K562 (cell line): ENCODE measurements around the gene FGF10. TPM values are rescaled to one million over a fixed set of nuclear protein-coding genes. Genes with fewer than 3 reads are reported as not detected.

Source experiments
- ATAC-seq: fragments of 200-7000 bp; cut with Tn5 transposase; 3 replicates; pipeline ENCODE4 v1.9.1; 2020; ENCODE audit warnings: moderate library complexity
- Bru-seq: library from RNA; stranded (reverse); fragments of 400-500 nt; gene quantifications from one replicate; lab custom pipeline; 2021; lab: Mats Ljungman, UMichigan
- BruChase-seq, 2 experiments: library from RNA; stranded (reverse); fragments of 400-500 nt; gene quantifications; one replicate each; lab custom pipeline; 2021; lab: Mats Ljungman, UMichigan
- BruUV-seq: library from RNA; stranded (reverse); fragments of 400-500 nt; replicated peaks from 2 replicates; lab custom pipeline; 2021; lab: Mats Ljungman, UMichigan
- CTCF ChIA-PET: fragments of 300-600 bp; formaldehyde crosslinking; extraction: SDS; loops from one replicate; lab custom pipeline; 2021; ENCODE audit warnings: low intra/inter-chr PET ratio; lab: Yijun Ruan, JAX
- POLR2A ChIA-PET: fragments of 300-600, 350-650 bp; sonication (Branson Sonifier 250); formaldehyde crosslinking; extraction: SDS; loops from one replicate; lab custom pipeline; 2021; ENCODE audit warnings: antibody characterized with exemption, inconsistent platforms; lab: Yijun Ruan, JAX
- DNase-seq, 4 experiments: peaks; one replicate each; pipeline versions ENCODE4 v3.0.0 to v3.0.0-alpha.2; 2011 to 2018; ENCODE audit warnings: low spot score in 3 of 4, mixed read lengths in 3 of 4; ENCODE audit errors: extremely low read depth in 1 of 4
- FAIRE-seq: peaks from 2 replicates; lab custom pipeline; 2011; peaks lifted over from hg19 to GRCh38; lab: Jason Lieb, UNC
- H2AFZ ChIP-seq: 2 replicates; pipeline ENCODE4 v1.6.0; 2011; ENCODE audit warnings: low read depth, low read length, control low read depth, inconsistent platforms
- H3K27ac ChIP-seq: fragments of 200-600 bp; 3 replicates; pipeline ENCODE4 v1.8.0; 2011; ENCODE audit warnings: low read depth, mild to moderate bottlenecking, control low read depth, inconsistent platforms, low read length, moderate library complexity, mixed read lengths; ENCODE audit errors: extremely low read depth
- H3K27me3 ChIP-seq, 2 experiments: fragments of 300-600 bp in 1 of 2; 2 replicates in 1 of 2; 3 replicates in 1 of 2; pipeline versions ENCODE4 v1.6.0 to v1.8.0; 2011; ENCODE audit warnings: inconsistent platforms in 2 of 2, low read length in 2 of 2, mild to moderate bottlenecking in 1 of 2, mixed read lengths in 1 of 2, moderate library complexity in 1 of 2; ENCODE audit not compliant: control insufficient read depth in 2 of 2, insufficient read depth in 2 of 2
- H3K36me3 ChIP-seq: fragments of 300-600 bp; 3 replicates; pipeline ENCODE4 v1.8.0; 2011; ENCODE audit warnings: mild to moderate bottlenecking, low read length, inconsistent platforms; ENCODE audit not compliant: control insufficient read depth, insufficient read depth
- H3K4me1 ChIP-seq, 2 experiments: fragments of 200-600 bp in 1 of 2; replicated peaks in 1 of 2; 2 replicates in 1 of 2; 3 replicates in 1 of 2; pipeline versions ENCODE4 v1.5.1 to v1.8.0; 2011; ENCODE audit warnings: inconsistent platforms in 2 of 2, low read length in 2 of 2, mild to moderate bottlenecking in 1 of 2, mixed read lengths in 1 of 2, moderate library complexity in 1 of 2; ENCODE audit not compliant: control insufficient read depth in 2 of 2, insufficient read depth in 2 of 2
- H3K4me2 ChIP-seq: 2 replicates; pipeline ENCODE4 v1.6.1; 2011; ENCODE audit warnings: low read length, control low read depth, inconsistent platforms, mixed read lengths; ENCODE audit not compliant: insufficient read depth
- H3K4me3 ChIP-seq: fragments of 200-600 bp; sonication (generic), shearing (Covaris generic); 2 replicates; pipeline ENCODE4 v1.5.1; 2016; ENCODE audit warnings: control low read depth, inconsistent platforms
- H3K79me2 ChIP-seq: fragments of 200-600 bp; 3 replicates; pipeline ENCODE4 v1.8.0; 2011; ENCODE audit warnings: low read length, inconsistent platforms; ENCODE audit not compliant: control insufficient read depth, insufficient read depth
- H3K9ac ChIP-seq, 2 experiments: 2 replicates each; pipeline versions ENCODE4 v1.6.0 to v1.6.1; 2011; ENCODE audit warnings: low read depth in 2 of 2, low read length in 2 of 2, control low read depth in 1 of 2, inconsistent platforms in 1 of 2, mild to moderate bottlenecking in 1 of 2, mixed read lengths in 1 of 2; ENCODE audit not compliant: insufficient read depth in 1 of 2
- H3K9me1 ChIP-seq: one replicate; pipeline ENCODE4 v1.6.0; 2011; ENCODE audit warnings: inconsistent platforms, mild to moderate bottlenecking, low read length, moderate library complexity; ENCODE audit not compliant: control insufficient read depth, insufficient read depth
- H3K9me3 ChIP-seq: replicated peaks from 2 replicates; pipeline ENCODE4 v1.5.1; 2011; ENCODE audit warnings: low read depth, low read length, inconsistent platforms; ENCODE audit not compliant: control insufficient read depth, insufficient read depth
- H4K20me1 ChIP-seq: replicated peaks from 2 replicates; pipeline ENCODE4 v1.6.1; 2011; ENCODE audit warnings: low read length, inconsistent platforms, mixed read lengths; ENCODE audit not compliant: control insufficient read depth, insufficient read depth
- CSDE1 ChIP-seq, 2 experiments: fragments of 450-650 bp; IDR thresholded peaks; 2 replicates each; pipeline ENCODE4 v1.6.1; 2016; ENCODE audit warnings: mild to moderate bottlenecking in 1 of 2
- DDX20 ChIP-seq: fragments of 450-650 bp; IDR thresholded peaks from 2 replicates; pipeline ENCODE4 v1.6.1; 2016; ENCODE audit warnings: missing genetic modification characterization, low read depth, mild to moderate bottlenecking, missing compliant biosample characterization, moderate library complexity
- ELF1 ChIP-seq: fragments of 200-800 bp; sonication (Bioruptor generic); IDR thresholded peaks from 2 replicates; pipeline ENCODE4 v1.6.1; 2016; ENCODE audit warnings: missing genetic modification characterization, missing compliant biosample characterization
- ETV1 ChIP-seq: fragments of 450-650 bp; conservative IDR thresholded peaks from 2 replicates; pipeline ENCODE4 v1.6.1; 2016; ENCODE audit warnings: missing genetic modification characterization, control low read depth, low read depth, missing compliant biosample characterization
- FOXJ2 ChIP-seq: fragments of 200-800 bp; sonication (Bioruptor generic); IDR thresholded peaks from 2 replicates; pipeline ENCODE4 v1.6.1; 2016; ENCODE audit warnings: missing genetic modification characterization, missing compliant biosample characterization
- HCFC1 ChIP-seq: IDR thresholded peaks from 2 replicates; pipeline ENCODE4 v1.6.1; 2012; ENCODE audit warnings: low read depth, low read length, improper control_type of control experiment
- HNRNPL ChIP-seq: fragments of 200-400 bp; formaldehyde crosslinking; IDR thresholded peaks from 2 replicates; pipeline ENCODE4 v1.6.1; 2017; ENCODE audit warnings: low read depth, mild to moderate bottlenecking, low read length
- NCOA2 ChIP-seq, 2 experiments: fragments of 450-650 bp; IDR thresholded peaks; 2 replicates each; pipeline ENCODE4 v1.6.1; 2018; ENCODE audit warnings: mild to moderate bottlenecking in 2 of 2, moderate library complexity in 1 of 2; ENCODE audit not compliant: partially characterized antibody in 2 of 2
- RBM25 ChIP-seq: fragments of 200-400 bp; formaldehyde crosslinking; IDR thresholded peaks from 2 replicates; pipeline ENCODE4 v1.6.1; 2018; ENCODE audit warnings: low read length, low read depth, moderate library complexity; ENCODE audit not compliant: severe bottlenecking
- TCF3 ChIP-seq: sonication (generic); formaldehyde crosslinking; IDR thresholded peaks from 2 replicates; pipeline ENCODE4 v1.4.0; 2020; ENCODE audit warnings: mild to moderate bottlenecking, missing genetic modification reagents
- TCF7 ChIP-seq: sonication (generic); IDR thresholded peaks from 2 replicates; pipeline ENCODE4 v1.6.1; 2016; ENCODE audit warnings: antibody characterized with exemption, borderline replicate concordance
- TRIM28 ChIP-seq: fragments of 450-650 bp; IDR thresholded peaks from 2 replicates; pipeline ENCODE4 v1.6.1; 2017
- ZFP30 ChIP-seq: fragments of 250-450 bp; sonication (Bioruptor Pico); IDR thresholded peaks from 2 replicates; pipeline ENCODE4 v1.8.0; 2022; ENCODE audit warnings: moderate library complexity, mild to moderate bottlenecking, inconsistent platforms, borderline replicate concordance
- ZKSCAN3 ChIP-seq: fragments of 250-450 bp; sonication (Bioruptor Pico); IDR thresholded peaks from 2 replicates; pipeline ENCODE4 v1.4.0; 2020
- ZNF699 ChIP-seq: fragments of 250-450 bp; sonication (Bioruptor Pico); IDR thresholded peaks from 2 replicates; pipeline ENCODE4 v1.8.0; 2021; ENCODE audit warnings: mild to moderate bottlenecking, moderate library complexity; ENCODE audit not compliant: insufficient replicate concordance
- WGBS: fragments of 100-300 bp; shearing (Covaris generic); methylation state at CpG from one replicate; pipeline ENCODE4 v1.1.6; 2016; ENCODE audit warnings: low coverage, mixed read lengths; ENCODE audit not compliant: insufficient coverage; ENCODE audit errors: missing lambda C conversion rate; 5-methylcytosine and 5-hydroxymethylcytosine counted together
- in situ Hi-C: fragments of 300-500 bp; cut with MboI; formaldehyde crosslinking; loops from 4 replicates; pipeline ENCODE4 v1.15.0; 2018; ENCODE audit warnings: inconsistent platforms, mixed read lengths
- intact Hi-C: fragments of 100-400 bp; cut with micrococcal nuclease; formaldehyde crosslinking; loops from 2 replicates; pipeline ENCODE4 v1.14.2; 2022
- long read RNA-seq, 3 experiments: library from polyadenylated mRNA in 2 of 3; library from RNA in 1 of 3; unstranded in 2 of 3; stranded (forward) in 1 of 3; transcript quantifications; one replicate each; pipeline ENCODE4 v2.0.0, GENCODE V29; 2019 to 2022
- polyA minus RNA-seq, 3 experiments: library from RNA; depleted of rRNA, polyadenylated mRNA; stranded (reverse); fragments of >200 nt; gene quantifications; 2 replicates each; pipeline ENCODE4 v1.2.3, GENCODE V29; 2011
- polyA plus RNA-seq, 8 experiments: library from polyadenylated mRNA; depleted of rRNA in 4 of 8; stranded (reverse) in 5 of 8; unstranded in 3 of 8; fragments of >200 nt; fragmentation: Nextera tagmentation in 2 of 8; fragmentation: Illumina TruSeq in 1 of 8; extraction: Ambion mirVana in 2 of 8; extraction: Trizol in 1 of 8; gene quantifications; 2 replicates each; pipeline versions ENCODE4 v1.2.1 to v1.2.3, GENCODE V29; 2011 to 2014; ENCODE audit warnings: inconsistent platforms in 1 of 8, missing spikeins in 1 of 8
- total RNA-seq, 7 experiments: library from RNA; depleted of rRNA in 6 of 7; stranded (reverse); fragments of >200 nt in 6 of 7; fragmentation: Illumina TruSeq in 2 of 7; extraction: Trizol in 2 of 7; gene quantifications; 2 replicates each; pipeline versions ENCODE4 v1.2.1 to v1.2.3, GENCODE V29; 2011 to 2021; ENCODE audit warnings: low replicate concordance in 1 of 7
- TF ChIP-seq, protein P1 (sequence below), 2 experiments: fragments of 250-450 bp in 1 of 2; fragments of 450-650 bp in 1 of 2; sonication (Bioruptor Pico) in 1 of 2; IDR thresholded peaks; 2 replicates each; pipeline versions ENCODE4 v1.6.1 to v1.8.0; 2016 to 2021; ENCODE audit warnings: mild to moderate bottlenecking in 2 of 2, moderate library complexity in 2 of 2, missing compliant biosample characterization in 1 of 2, missing genetic modification characterization in 1 of 2

FGF10 gene
- not detected in 2 replicates for total RNA-seq (2011; cell fraction: chromatin; rRNA removed; ENCODE audit: low replicate concordance)
- total RNA-seq (2011; cell fraction: nucleolus; rRNA removed): not detected in 2 replicates
- not detected in 2 replicates for total RNA-seq (2011; cell fraction: nucleoplasm; rRNA removed)
- total RNA-seq (2014; rRNA removed) (not detected in 2 replicates), total RNA-seq (2014; rRNA removed; fragmentation: Illumina TruSeq; extraction: Trizol) (not detected in 2 replicates), total RNA-seq (2015; rRNA removed; fragmentation: Illumina TruSeq; extraction: Trizol) (not detected in 2 replicates), total RNA-seq (2021) (not detected in 2 replicates), polyA plus RNA-seq (2011; rRNA removed) (not detected in 2 replicates), polyA plus RNA-seq (2014; fragmentation: Illumina TruSeq; extraction: Trizol) (not detected in 2 replicates), polyA plus RNA-seq (2014; fragmentation: Nextera tagmentation; extraction: Ambion mirVana) (not detected), polyA plus RNA-seq (2014; rRNA removed) (not detected in 2 replicates), polyA minus RNA-seq (2011; rRNA and poly(A)+ RNA removed) (not detected in 2 replicates), Bru-seq, nascent RNA (not detected), BruChase-seq, experiment 1, labeled RNA remaining after a 2-hour chase (not detected), BruChase-seq, experiment 2, labeled RNA remaining after a 6-hour chase (not detected)
- not detected in 2 replicates for polyA plus RNA-seq (2011; cell fraction: cytosol; rRNA removed)
- not detected in 2 replicates for polyA plus RNA-seq (2011; cell fraction: nucleus; rRNA removed)
- not detected in 2 replicates for polyA plus RNA-seq (2012)
- polyA minus RNA-seq (2011; cell fraction: cytosol; rRNA and poly(A)+ RNA removed): not detected in 2 replicates
- polyA minus RNA-seq (2011; cell fraction: nucleus; rRNA and poly(A)+ RNA removed): not detected in 2 replicates
- long read RNA-seq, experiment 1: 0 reads
- long read RNA-seq, experiment 2: 0 reads
- long read RNA-seq, experiment 3: 0 reads

DNA sequence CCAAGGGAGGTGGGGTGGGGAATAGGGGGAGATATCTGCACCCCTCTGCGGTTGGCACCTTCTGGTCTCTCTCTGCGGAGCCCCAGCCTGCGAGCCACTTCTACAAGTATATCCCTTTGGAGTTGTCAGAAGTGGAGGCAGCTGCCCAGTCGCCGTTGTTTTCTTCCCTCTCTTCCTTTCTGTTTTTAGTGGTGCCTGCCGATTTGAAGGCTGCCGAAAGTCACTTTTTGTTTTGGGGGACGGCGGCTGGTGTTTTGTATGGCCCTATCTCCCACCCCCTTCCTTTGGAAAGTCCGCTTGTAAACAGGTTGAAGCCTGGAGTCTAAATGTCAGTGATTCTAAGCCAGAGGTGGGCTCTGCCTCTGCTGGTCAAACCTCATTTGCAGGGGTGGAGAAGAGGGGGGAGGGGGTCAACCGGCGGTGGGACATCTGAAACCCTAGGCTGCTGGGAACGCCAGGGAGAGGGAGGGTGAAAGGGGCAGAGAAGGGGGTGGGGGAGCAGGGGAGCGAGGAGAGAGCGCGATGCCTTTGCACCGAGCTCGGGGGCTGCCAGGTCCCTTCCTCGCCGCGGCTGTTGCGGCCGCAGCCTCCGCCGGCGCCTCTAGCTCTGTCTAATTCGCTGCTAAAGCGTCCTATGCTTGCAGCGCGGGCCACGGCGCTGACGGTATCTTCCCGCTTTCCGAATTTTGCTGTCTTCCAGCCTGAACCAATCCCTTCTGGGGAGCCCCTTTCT is at the start of gene FGF10:
Gene FGF10 (minus strand): TSS at position 331 of the 733 bp plus-strand sequence. CDS start 738 bp downstream, outside the sequence.
- Histone ChIP-seq H3K9me3 (no peaks in the 10 kb centered on the region), H3K4me3 (no peak within 1 kb of the TSS), H3K27ac (no peak within 1 kb of the TSS), H3K4me1 (no peaks in the 10 kb centered on the region), H2AFZ (no peak within 1 kb of the TSS), H3K4me2 (no peak within 1 kb of the TSS), H4K20me1 (no peaks in the 10 kb centered on the region), H3K36me3 (no peaks in the 10 kb centered on the region), H3K9ac (no peak within 1 kb of the TSS), H3K79me2 (no peaks in the 10 kb centered on the region), H3K27me3 (no peaks in the 10 kb centered on the region), H3K9me1 (no peaks in the 10 kb centered on the region)
- in situ Hi-C loops (no loop called here), intact Hi-C loops (no loop called here)
- no peak for TF ChIP-seq TCF3 (CRISPR knock-in tag)
- TF ChIP-seq HNRNPL: no peak
- TF ChIP-seq DDX20 (tag): no peak
- no peak for TF ChIP-seq ETV1 (tag)
- no peak for TF ChIP-seq ZKSCAN3 (CRISPR knock-in tag)
- TF ChIP-seq TRIM28: no peak
- no peak for TF ChIP-seq RBM25
- TF ChIP-seq FOXJ2: no peak
- no peak for TF ChIP-seq CSDE1 (IDR thresholded peaks at IDR 0.05)
- TF ChIP-seq TCF7: no peak
- no peak for TF ChIP-seq HCFC1
- TF ChIP-seq, protein P1, sequence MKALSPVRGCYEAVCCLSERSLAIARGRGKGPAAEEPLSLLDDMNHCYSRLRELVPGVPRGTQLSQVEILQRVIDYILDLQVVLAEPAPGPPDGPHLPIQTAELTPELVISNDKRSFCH (CRISPR knock-in tag; IDR thresholded peaks at IDR 0.05): no peak
- TF ChIP-seq, protein P1 (tag; IDR thresholded peaks at IDR 0.05): no peak
- no peak for TF ChIP-seq ZNF699 (CRISPR knock-in tag)
- TF ChIP-seq NCOA2 (IDR thresholded peaks at IDR 0.05; ENCODE audit: partially characterized antibody in 2 of 2): no peak
- no peak for TF ChIP-seq ZFP30 (CRISPR knock-in tag)
- TF ChIP-seq ELF1 (tag): no peak
- no peak for ATAC-seq
- ChIA-PET POLR2A (no interaction called here), CTCF (no interaction called here)
- DNase-seq: no peak
- under 1% methylated on average over 31 of the region's 35 CpGs for WGBS
- BruUV-seq: no TSS peak
- no peak for FAIRE-seq
